Cardiac fibroblast (primary cell): Measurements from ENCODE around the gene DNTT.
A peak's percentile ranks its signal among the peaks of the same experiment; 100 is the strongest.

Experiments used
- DNase-seq, 2 donors: peaks; one replicate each; pipeline versions ENCODE4 v3.0.0 to v3.0.0-alpha.2; 2010; ENCODE audit warnings: low read depth in 2 of 2
- H3K4me3 ChIP-seq, 2 donors: replicated peaks in 1 of 2; 1 replicate in 1 of 2; 2 replicates in 1 of 2; pipeline ENCODE4 v1.5.1; 2011; ENCODE audit warnings: low read depth in 2 of 2, low read length in 2 of 2, mild to moderate bottlenecking in 2 of 2, moderate library complexity in 1 of 2
- CTCF ChIP-seq: IDR thresholded peaks from one replicate; pipeline ENCODE4 v1.5.1; 2011; ENCODE audit warnings: low read depth, mild to moderate bottlenecking, low read length, inconsistent platforms

DNTT gene

GRCh38 chr10:96283351-96283750, 20.9 kb upstream of the DNTT start:
- H3K4me3 ChIP-seq = no peak overlapping the region
- no peak for DNase-seq
- no peak for TF ChIP-seq CTCF

- DNase-seq = no peak
- no peak overlapping the region for H3K4me3 ChIP-seq
- no peak for TF ChIP-seq CTCF
Measured at GRCh38 chr10:96283756-96284155, 20.5 kb upstream of the DNTT start.

- no peak for DNase-seq
- H3K4me3 ChIP-seq = no peak overlapping the region
- TF ChIP-seq CTCF = no peak
Measured at GRCh38 chr10:96285331-96285752, 18.9 kb upstream of the DNTT start.

- no peak for TF ChIP-seq CTCF
- DNase-seq = peak; percentile 2
- H3K4me3 ChIP-seq = no peak overlapping the region
Measured at GRCh38 chr10:96287392-96288105, 16.7 kb upstream of the DNTT start.

GRCh38 chr10:96288151-96288621, 16.0 kb upstream of the DNTT start:
- no peak for TF ChIP-seq CTCF
- DNase-seq = no peak
- H3K4me3 ChIP-seq = no peak overlapping the region

GRCh38 chr10:96289218-96289910, 14.9 kb upstream of the DNTT start:
- no peak overlapping the region for H3K4me3 ChIP-seq
- TF ChIP-seq CTCF = no peak
- DNase-seq = no peak
